Ovary (tissue), 3 donors: ENCODE data around the gene LTC4S.

Experiments used
- EP300 ChIP-seq: sonication (generic); formaldehyde crosslinking; IDR thresholded peaks from one replicate; pipeline ENCODE4 v1.6.1; 2017; ENCODE audit warnings: antibody characterized with exemption
- POLR2A ChIP-seq: fragments of 450-650 bp; IDR thresholded peaks from one replicate; pipeline ENCODE4 v1.6.1; 2017; ENCODE audit warnings: antibody characterized with exemption, mild to moderate bottlenecking, moderate library complexity
- TF ChIP-seq, protein P1 (sequence below), 3 donors: fragments of 450-650 bp in 2 of 3; fragments of 200-600 bp in 1 of 3; IDR thresholded peaks; one replicate each; pipeline versions ENCODE4 v1.5.1 to v1.8.0; 2016 to 2022; ENCODE audit warnings: antibody characterized with exemption in 3 of 3, mild to moderate bottlenecking in 1 of 3
- donor health status: DM: no; HTN: no; CAD: no.

DNA sequence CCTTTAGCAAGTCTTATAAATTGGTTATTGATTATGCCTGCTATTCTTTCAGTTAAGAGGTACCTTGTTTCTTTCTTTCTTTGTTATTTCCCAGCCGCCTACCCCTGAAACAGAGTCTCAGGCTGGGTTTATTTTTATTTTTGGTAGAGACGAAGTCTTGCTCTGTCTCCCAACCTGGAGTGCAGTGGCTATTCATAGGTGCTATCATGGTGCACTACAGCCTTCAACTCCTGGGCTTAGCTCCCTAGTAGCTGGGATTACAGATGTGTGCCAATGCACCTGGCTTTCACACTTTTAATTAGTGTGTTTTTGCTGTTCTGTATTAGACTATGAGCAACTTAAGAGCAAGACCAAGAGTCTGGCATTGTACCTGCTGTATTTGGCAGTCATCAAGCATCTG is 46.9 kb upstream of the LTC4S start:
- TF ChIP-seq POLR2A (no peak), EP300 (no peak)
- TF ChIP-seq, protein P1, sequence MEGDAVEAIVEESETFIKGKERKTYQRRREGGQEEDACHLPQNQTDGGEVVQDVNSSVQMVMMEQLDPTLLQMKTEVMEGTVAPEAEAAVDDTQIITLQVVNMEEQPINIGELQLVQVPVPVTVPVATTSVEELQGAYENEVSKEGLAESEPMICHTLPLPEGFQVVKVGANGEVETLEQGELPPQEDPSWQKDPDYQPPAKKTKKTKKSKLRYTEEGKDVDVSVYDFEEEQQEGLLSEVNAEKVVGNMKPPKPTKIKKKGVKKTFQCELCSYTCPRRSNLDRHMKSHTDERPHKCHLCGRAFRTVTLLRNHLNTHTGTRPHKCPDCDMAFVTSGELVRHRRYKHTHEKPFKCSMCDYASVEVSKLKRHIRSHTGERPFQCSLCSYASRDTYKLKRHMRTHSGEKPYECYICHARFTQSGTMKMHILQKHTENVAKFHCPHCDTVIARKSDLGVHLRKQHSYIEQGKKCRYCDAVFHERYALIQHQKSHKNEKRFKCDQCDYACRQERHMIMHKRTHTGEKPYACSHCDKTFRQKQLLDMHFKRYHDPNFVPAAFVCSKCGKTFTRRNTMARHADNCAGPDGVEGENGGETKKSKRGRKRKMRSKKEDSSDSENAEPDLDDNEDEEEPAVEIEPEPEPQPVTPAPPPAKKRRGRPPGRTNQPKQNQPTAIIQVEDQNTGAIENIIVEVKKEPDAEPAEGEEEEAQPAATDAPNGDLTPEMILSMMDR (IDR thresholded peaks at IDR 0.05) = no peak
